Astrocyte (in vitro differentiated cells and primary cell): ENCODE data around the gene MTF1.

Source experiments
- EZH2 ChIP-seq: IDR thresholded peaks from 2 replicates; pipeline ENCODE4 v1.6.1; 2012; ENCODE audit warnings: mild to moderate bottlenecking, low read length, inconsistent platforms; ENCODE audit not compliant: insufficient read depth
- TF ChIP-seq, protein P1 (sequence below): IDR thresholded peaks from 2 replicates; pipeline ENCODE4 v1.5.1; 2011; ENCODE audit warnings: low read depth, mild to moderate bottlenecking, inconsistent platforms, low read length, moderate library complexity; ENCODE audit not compliant: insufficient read depth

DNA sequence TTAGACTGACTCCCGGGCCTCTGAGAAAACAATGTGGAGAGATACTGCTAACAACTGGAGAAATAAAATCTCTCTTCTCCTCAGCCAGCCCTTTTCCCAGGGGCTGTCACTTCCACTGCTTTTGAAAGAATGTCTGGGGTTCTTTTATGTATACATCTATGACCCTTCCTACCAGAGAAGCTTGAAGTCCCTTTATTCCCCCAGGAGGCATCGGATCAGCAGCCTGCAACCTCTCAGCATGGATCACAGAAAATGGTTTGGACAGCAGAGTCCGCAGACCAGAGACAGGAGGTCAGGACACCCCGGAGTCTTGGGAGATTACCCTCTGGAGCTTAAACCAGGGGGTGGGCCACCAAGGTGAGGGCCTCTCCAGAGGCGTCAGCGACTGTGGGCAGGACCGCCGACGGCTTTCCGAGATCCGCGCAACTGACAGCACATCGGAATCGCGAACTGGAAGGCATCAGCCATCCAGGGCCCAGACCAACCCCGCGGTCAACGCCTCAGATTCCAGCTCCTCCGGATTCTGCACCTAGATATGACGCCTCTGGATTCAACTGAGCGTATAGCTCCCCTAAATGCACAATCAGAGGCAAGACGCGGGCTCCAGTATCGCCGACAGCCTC lies 95.5 kb downstream of the MTF1 start:
- TF ChIP-seq, protein P1, sequence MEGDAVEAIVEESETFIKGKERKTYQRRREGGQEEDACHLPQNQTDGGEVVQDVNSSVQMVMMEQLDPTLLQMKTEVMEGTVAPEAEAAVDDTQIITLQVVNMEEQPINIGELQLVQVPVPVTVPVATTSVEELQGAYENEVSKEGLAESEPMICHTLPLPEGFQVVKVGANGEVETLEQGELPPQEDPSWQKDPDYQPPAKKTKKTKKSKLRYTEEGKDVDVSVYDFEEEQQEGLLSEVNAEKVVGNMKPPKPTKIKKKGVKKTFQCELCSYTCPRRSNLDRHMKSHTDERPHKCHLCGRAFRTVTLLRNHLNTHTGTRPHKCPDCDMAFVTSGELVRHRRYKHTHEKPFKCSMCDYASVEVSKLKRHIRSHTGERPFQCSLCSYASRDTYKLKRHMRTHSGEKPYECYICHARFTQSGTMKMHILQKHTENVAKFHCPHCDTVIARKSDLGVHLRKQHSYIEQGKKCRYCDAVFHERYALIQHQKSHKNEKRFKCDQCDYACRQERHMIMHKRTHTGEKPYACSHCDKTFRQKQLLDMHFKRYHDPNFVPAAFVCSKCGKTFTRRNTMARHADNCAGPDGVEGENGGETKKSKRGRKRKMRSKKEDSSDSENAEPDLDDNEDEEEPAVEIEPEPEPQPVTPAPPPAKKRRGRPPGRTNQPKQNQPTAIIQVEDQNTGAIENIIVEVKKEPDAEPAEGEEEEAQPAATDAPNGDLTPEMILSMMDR = no peak
- TF ChIP-seq EZH2 = no peak
